Esophagus squamous epithelium (tissue), 5 donors: ENCODE data around the gene AZGP1. TPM values are rescaled to one million over a fixed set of nuclear protein-coding genes. Genes with fewer than 3 reads are reported as not detected.

Experiments used
- DNase-seq: peaks from one replicate; lab custom pipeline; 2025; lab: John Stamatoyannopoulos, UW
- H3K27ac ChIP-seq, 4 donors: fragments of 200-600 bp; sonication (generic); one replicate each; pipeline ENCODE4 v1.5.1; 2016 to 2019; ENCODE audit warnings: mild to moderate bottlenecking in 1 of 4
- H3K27me3 ChIP-seq, 4 donors: fragments of 200-600 bp; sonication (generic); 1 replicate in 3 of 4; 2 replicates in 1 of 4; pipeline versions ENCODE4 v1.5.1 to v1.6.0; 2017 to 2021; ENCODE audit warnings: antibody characterized with exemption in 1 of 4
- H3K36me3 ChIP-seq, 3 donors: fragments of 200-600 bp; sonication (generic); one replicate each; pipeline ENCODE4 v1.5.1; 2016 to 2019
- H3K4me1 ChIP-seq, 3 donors: fragments of 200-600 bp; sonication (generic); one replicate each; pipeline ENCODE4 v1.5.1; 2017 to 2019
- H3K4me3 ChIP-seq, 4 donors: fragments of 200-600 bp; sonication (generic); 1 replicate in 3 of 4; 2 replicates in 1 of 4; pipeline ENCODE4 v1.5.1; 2016 to 2019; ENCODE audit warnings: mild to moderate bottlenecking in 2 of 4, moderate library complexity in 1 of 4
- H3K9me3 ChIP-seq, 3 donors: fragments of 200-600 bp; sonication (generic); one replicate each; pipeline ENCODE4 v1.5.1; 2016 to 2019
- POLR2A ChIP-seq, 4 donors: fragments of 450-650 bp; IDR thresholded peaks; one replicate each; pipeline ENCODE4 v1.6.1; 2017; ENCODE audit warnings: antibody characterized with exemption in 4 of 4, mild to moderate bottlenecking in 4 of 4, moderate library complexity in 3 of 4
- WGBS, 2 donors: methylation state at CpG; one replicate each; pipeline ENCODE4 v1.1.5; 2018; 5-methylcytosine and 5-hydroxymethylcytosine counted together
- intact Hi-C: fragments of 100-400 bp; cut with DNase I; formaldehyde crosslinking; loops from one replicate; pipeline ENCODE4 v1.15.0; 2022
- total RNA-seq, 4 donors: library from RNA; depleted of rRNA; stranded (reverse); fragments of >200 nt; gene quantifications; one replicate each; pipeline ENCODE4 v1.1.0, GENCODE V29; 2016
- TF ChIP-seq, protein P1 (sequence below), 6 experiments: fragments of 450-650 bp in 4 of 6; fragments of 200-600 bp in 2 of 6; sonication (generic) in 2 of 6; IDR thresholded peaks; one replicate each; pipeline ENCODE4 v1.5.1; 2016 to 2019; ENCODE audit warnings: antibody characterized with exemption in 6 of 6, mild to moderate bottlenecking in 4 of 6, moderate library complexity in 4 of 6
- donor health status: DM: yes; HTN: yes; CAD: no.

Gene AZGP1
- total RNA-seq, 4 donors from 2014 or later = 0.19 to 99.9 (median 1.3) TPM

DNA sequence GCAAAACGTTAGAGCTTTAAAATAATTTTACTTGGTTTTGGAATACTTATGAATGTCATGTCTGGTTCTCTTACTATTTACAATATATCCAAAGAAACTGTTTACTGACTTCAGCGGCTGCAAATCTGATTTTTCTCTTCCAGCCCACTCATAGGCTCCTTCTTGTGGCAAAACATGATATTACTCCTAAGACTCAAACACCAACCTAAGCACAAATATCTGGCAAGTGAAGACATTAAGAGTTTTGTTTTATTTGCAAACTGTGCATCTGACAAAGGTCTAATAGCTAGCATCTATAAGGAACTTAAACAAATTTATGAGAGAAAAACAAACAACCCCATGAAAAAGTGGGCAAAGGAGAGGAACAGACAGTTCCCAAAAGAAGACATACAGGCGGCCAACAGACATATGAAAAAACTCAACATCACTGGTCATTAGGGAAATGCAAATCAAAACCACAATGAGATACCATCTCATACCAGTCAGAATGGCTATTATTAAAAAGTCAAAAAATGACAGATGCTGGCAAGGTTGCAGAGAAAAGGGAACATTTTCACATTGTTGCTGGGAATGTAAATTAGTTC, 26.1 kb downstream of the AZGP1 start:
- Histone ChIP-seq H3K36me3 (no peaks in the 10 kb centered on the region), H3K27me3 (peaks cover 0 to 8% (median 0%) of the 10 kb centered on the region in 4 donors), H3K27ac (no peak overlapping the region), H3K4me3 (no peak overlapping the region), H3K4me1 (peaks cover 0 to 4% (median 0%) of the 10 kb centered on the region in 3 donors), H3K9me3 (peaks cover 0 to 8% (median 0%) of the 10 kb centered on the region in 3 donors)
- intact Hi-C loops = no loop called here
- TF ChIP-seq, protein P1, sequence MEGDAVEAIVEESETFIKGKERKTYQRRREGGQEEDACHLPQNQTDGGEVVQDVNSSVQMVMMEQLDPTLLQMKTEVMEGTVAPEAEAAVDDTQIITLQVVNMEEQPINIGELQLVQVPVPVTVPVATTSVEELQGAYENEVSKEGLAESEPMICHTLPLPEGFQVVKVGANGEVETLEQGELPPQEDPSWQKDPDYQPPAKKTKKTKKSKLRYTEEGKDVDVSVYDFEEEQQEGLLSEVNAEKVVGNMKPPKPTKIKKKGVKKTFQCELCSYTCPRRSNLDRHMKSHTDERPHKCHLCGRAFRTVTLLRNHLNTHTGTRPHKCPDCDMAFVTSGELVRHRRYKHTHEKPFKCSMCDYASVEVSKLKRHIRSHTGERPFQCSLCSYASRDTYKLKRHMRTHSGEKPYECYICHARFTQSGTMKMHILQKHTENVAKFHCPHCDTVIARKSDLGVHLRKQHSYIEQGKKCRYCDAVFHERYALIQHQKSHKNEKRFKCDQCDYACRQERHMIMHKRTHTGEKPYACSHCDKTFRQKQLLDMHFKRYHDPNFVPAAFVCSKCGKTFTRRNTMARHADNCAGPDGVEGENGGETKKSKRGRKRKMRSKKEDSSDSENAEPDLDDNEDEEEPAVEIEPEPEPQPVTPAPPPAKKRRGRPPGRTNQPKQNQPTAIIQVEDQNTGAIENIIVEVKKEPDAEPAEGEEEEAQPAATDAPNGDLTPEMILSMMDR (IDR thresholded peaks at IDR 0.05) = peak in 3 of 6 experiments; percentile 19 to 44 (median 20)
- TF ChIP-seq POLR2A (IDR thresholded peaks at IDR 0.05) = no peak
- WGBS, 2 donors = 41 to 50% methylated on average over 3 of the region's 3 CpGs
- DNase-seq = no peak

DNA sequence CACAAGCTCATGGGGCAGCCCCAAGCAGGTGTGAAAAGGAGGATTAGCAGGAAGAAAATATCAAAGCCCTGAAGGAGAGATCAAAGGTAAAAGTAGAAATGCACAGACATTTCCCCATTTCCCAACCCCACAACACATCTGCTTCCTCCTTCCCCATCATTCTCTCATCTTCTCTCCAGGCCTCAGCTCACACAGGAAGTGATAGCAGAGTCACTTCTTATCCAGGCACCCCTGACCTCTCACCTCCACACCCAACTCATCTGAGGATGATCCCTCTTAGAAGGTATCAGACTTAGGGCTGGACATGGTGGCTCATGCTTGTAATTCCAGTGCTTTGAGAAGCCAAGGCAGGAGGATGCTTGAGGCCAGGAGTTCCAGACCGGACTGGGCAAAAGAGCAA, 28.2 kb downstream of the AZGP1 start:
- Histone ChIP-seq H3K4me1 (no peaks in the 10 kb centered on the region), H3K4me3 (no peak overlapping the region), H3K27me3 (peaks cover 0 to 19% (median 0%) of the 10 kb centered on the region in 4 donors), H3K27ac (no peak overlapping the region), H3K9me3 (peaks cover 0 to 8% (median 0%) of the 10 kb centered on the region in 3 donors), H3K36me3 (no peaks in the 10 kb centered on the region)
- WGBS, 2 donors = 78 to 100% methylated on average over 1 of the region's 1 CpG
- intact Hi-C loops = no loop called here
- TF ChIP-seq, protein P1 (IDR thresholded peaks at IDR 0.05) = no peak
- no peak for TF ChIP-seq POLR2A (IDR thresholded peaks at IDR 0.05)
- no peak for DNase-seq

DNA sequence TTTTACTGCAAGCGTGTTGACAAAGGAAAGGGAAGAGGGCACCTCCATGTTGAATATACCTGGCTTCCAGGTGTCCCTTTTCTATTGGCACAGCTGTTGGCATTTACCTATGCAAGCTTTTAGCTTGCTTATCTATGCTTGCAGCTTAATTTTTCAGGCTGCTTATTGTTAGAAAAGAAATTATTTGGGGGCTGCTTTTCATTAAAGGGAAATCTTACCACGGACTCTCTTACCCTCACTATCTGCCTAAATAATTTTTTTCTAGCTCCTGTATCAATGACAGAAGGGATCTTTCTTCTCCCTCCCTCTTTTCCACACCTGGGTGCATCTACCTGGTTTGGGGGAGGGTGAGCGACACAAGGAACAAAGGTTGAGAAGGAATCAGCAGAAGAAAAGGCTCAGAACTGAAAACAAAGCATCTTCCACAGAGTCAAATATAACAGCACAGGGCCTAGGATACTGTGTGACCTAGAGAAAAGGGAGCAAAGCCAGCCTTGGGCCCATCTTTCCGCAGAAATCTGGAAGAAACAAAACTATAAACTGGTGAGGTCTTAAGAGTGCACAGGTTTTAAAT, 31.2 kb downstream of the AZGP1 start:
- no peak overlapping the region for H3K4me3 ChIP-seq
- no peaks in the 10 kb centered on the region for H3K4me1 ChIP-seq
- peaks cover 0 to 34% (median 1%) of the 10 kb centered on the region in 4 donors for H3K27me3 ChIP-seq
- TF ChIP-seq, protein P1 (IDR thresholded peaks at IDR 0.05) = no peak
- no peak for TF ChIP-seq POLR2A (IDR thresholded peaks at IDR 0.05)
- H3K27ac ChIP-seq = no peak overlapping the region
- WGBS, 2 donors = 40 to 46% methylated on average over 3 of the region's 4 CpGs
- H3K36me3 ChIP-seq = no peaks in the 10 kb centered on the region
- no peaks in the 10 kb centered on the region for H3K9me3 ChIP-seq
- intact Hi-C loops = no loop called here
- no peak for DNase-seq

DNA sequence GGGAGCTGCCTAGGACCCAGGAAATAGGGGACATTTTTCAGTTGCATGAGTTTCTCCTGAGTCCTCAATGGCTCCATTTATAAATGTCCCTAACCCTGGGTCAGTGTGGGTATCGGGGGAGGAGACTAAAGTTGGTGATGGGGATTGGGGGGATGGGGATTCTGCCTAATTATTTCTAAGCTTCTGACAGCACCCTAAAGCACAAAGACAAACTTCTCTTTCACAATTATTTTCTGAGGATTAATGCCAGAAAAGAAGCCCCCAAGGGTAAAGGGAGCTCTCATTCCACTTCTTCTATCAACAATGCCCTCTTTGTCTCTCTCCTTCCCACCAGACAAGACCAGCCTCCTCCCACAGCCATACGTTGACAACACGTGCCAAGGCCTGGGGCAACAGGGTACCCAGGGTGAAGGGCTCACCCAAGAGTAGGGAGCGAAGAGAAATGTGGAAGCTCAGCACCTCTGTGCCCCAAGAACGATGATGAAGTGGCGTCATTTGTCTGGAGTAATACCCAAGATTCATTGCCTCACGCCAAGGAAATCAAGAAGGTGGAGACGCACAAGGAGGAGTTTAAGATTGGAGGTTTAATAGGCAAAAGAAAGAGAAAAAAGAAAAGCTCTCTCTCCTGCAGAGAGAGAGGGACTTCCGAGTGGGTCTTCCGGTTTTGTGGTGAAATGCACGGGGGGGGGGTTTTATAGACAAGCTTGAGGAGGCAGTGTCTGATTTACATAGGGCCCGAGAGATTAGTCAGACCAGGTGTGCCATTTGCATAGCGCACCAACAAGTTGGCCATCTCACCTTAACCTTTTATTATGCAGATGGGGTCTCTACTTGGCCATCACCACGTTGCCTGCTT, 32.0 kb downstream of the AZGP1 start:
- 29 to 42% methylated on average over 13 to 14 of the region's 14 CpGs for WGBS, 2 donors
- H3K4me3 ChIP-seq = no peak overlapping the region
- peaks cover 0 to 40% (median 1%) of the 10 kb centered on the region in 4 donors for H3K27me3 ChIP-seq
- H3K9me3 ChIP-seq = peaks cover 0 to 4% (median 0%) of the 10 kb centered on the region in 3 donors
- intact Hi-C loops = no loop called here
- H3K27ac ChIP-seq = no peak overlapping the region
- no peak for DNase-seq
- no peaks in the 10 kb centered on the region for H3K36me3 ChIP-seq
- H3K4me1 ChIP-seq = no peaks in the 10 kb centered on the region
- TF ChIP-seq, protein P1 (IDR thresholded peaks at IDR 0.05) = no peak
- no peak for TF ChIP-seq POLR2A (IDR thresholded peaks at IDR 0.05)
